B cell (primary cell): ENCODE measurements around the gene ZNF608. TPM values are rescaled to one million over a fixed set of nuclear protein-coding genes. Genes with fewer than 3 reads are reported as not detected.

ENCODE experiments used
- ATAC-seq: fragments of 200-7000 bp; cut with Tn5 transposase; one replicate; pipeline ENCODE4 v1.10.0; 2021; ENCODE audit warnings: low read depth, mild to moderate bottlenecking, moderate number of reproducible peaks, moderate library complexity
- CTCF ChIA-PET: fragments of 350-600 bp; sonication (Branson Sonifier 250); formaldehyde crosslinking; loops from one replicate; lab custom pipeline; 2021; ENCODE audit warnings: antibody characterized with exemption, inconsistent platforms; lab: Charles Lee
- POLR2A ChIA-PET: fragments of 350-600 bp; sonication (Branson Sonifier 250); formaldehyde crosslinking; loops from one replicate; lab custom pipeline; 2021; ENCODE audit warnings: antibody characterized with exemption; lab: Charles Lee
- DNase-seq: peaks from one replicate; pipeline ENCODE4 v3.0.0; 2013
- H2AFZ ChIP-seq: 2 replicates; pipeline ENCODE4 v1.6.1; 2012; ENCODE audit warnings: mild to moderate bottlenecking, low read depth, low read length; ENCODE audit not compliant: insufficient read depth, poor library complexity, severe bottlenecking
- H3K27ac ChIP-seq, 2 donors: 1 replicate in 1 of 2; 2 replicates in 1 of 2; pipeline ENCODE4 v1.5.1; 2012 to 2013; ENCODE audit warnings: low read length in 2 of 2, mild to moderate bottlenecking in 2 of 2, moderate library complexity in 1 of 2
- H3K27me3 ChIP-seq, 4 experiments: fragments of 200-600 bp in 1 of 4; sonication (generic) in 1 of 4; replicated peaks in 1 of 4; 1 replicate in 2 of 4; 2 replicates in 2 of 4; pipeline versions ENCODE4 v1.6.1 to v1.7.0; 2013 to 2016; ENCODE audit warnings: low read length in 3 of 4, mild to moderate bottlenecking in 2 of 4, mixed read lengths in 1 of 4, moderate library complexity in 1 of 4; ENCODE audit not compliant: insufficient read depth in 4 of 4, control insufficient read depth in 3 of 4; ENCODE audit errors: control extremely low read depth in 1 of 4
- H3K36me3 ChIP-seq, 2 experiments: replicated peaks in 1 of 2; 1 replicate in 1 of 2; 2 replicates in 1 of 2; pipeline versions ENCODE4 v1.6.1 to v1.7.1; 2013; ENCODE audit warnings: low read length in 1 of 2; ENCODE audit not compliant: insufficient read depth in 2 of 2, control insufficient read depth in 1 of 2; ENCODE audit errors: control extremely low read depth in 1 of 2, extremely low read depth in 1 of 2
- H3K4me1 ChIP-seq, 2 donors: fragments of 200-600 bp in 1 of 2; sonication (generic) in 1 of 2; 1 replicate in 1 of 2; 2 replicates in 1 of 2; pipeline versions ENCODE4 v1.5.1 to v1.6.1; 2013 to 2017; ENCODE audit warnings: low read length in 2 of 2; ENCODE audit not compliant: control insufficient read depth in 2 of 2, insufficient read depth in 2 of 2
- H3K4me2 ChIP-seq: replicated peaks from 2 replicates; pipeline ENCODE3; 2012; ENCODE audit warnings: mild to moderate bottlenecking, low read depth, low read length; ENCODE audit not compliant: poor library complexity, severe bottlenecking
- H3K4me3 ChIP-seq, 5 experiments: fragments of 200-600 bp in 1 of 5; sonication (generic) in 1 of 5; 1 replicate in 3 of 5; 2 replicates in 2 of 5; pipeline versions ENCODE4 v1.5.1 to v1.7.0; 2011 to 2016; ENCODE audit warnings: low read length in 4 of 5, mild to moderate bottlenecking in 4 of 5, low read depth in 2 of 5, control low read depth in 1 of 5, moderate library complexity in 1 of 5; ENCODE audit not compliant: insufficient read depth in 1 of 5; ENCODE audit errors: control extremely low read depth in 1 of 5, extremely low read depth in 1 of 5
- H3K79me2 ChIP-seq: fragments of 200-600 bp; sonication (generic); one replicate; pipeline ENCODE4 v1.6.0; 2016; ENCODE audit warnings: low read length; ENCODE audit not compliant: control insufficient read depth, insufficient read depth
- H3K9ac ChIP-seq: fragments of 200-600 bp; sonication (generic); 2 replicates; pipeline ENCODE4 v1.6.1; 2017; ENCODE audit warnings: mild to moderate bottlenecking, low read length, moderate library complexity
- H3K9me3 ChIP-seq, 3 donors: one replicate each; pipeline versions ENCODE4 v1.6.1 to v1.7.1; 2013; ENCODE audit warnings: low read length in 2 of 3; ENCODE audit not compliant: control insufficient read depth in 2 of 3, insufficient read depth in 1 of 3; ENCODE audit errors: control extremely low read depth in 1 of 3
- H4K20me1 ChIP-seq: 2 replicates; pipeline ENCODE4 v1.6.0; 2012; ENCODE audit warnings: mild to moderate bottlenecking, low read length; ENCODE audit not compliant: insufficient read depth, control insufficient read depth, poor library complexity, severe bottlenecking
- H3K27ac Mint-ChIP-seq: one replicate; pipeline ENCODE4 v1.8.0; 2021; ENCODE audit warnings: mixed read lengths
- H3K27me3 Mint-ChIP-seq: one replicate; pipeline ENCODE4 v1.8.0; 2021; ENCODE audit warnings: mixed read lengths
- H3K4me1 Mint-ChIP-seq: one replicate; pipeline ENCODE4 v1.8.0; 2021; ENCODE audit warnings: mixed read lengths
- H3K4me3 Mint-ChIP-seq: one replicate; pipeline ENCODE4 v1.8.0; 2021; ENCODE audit warnings: mixed read lengths
- H3K9me3 Mint-ChIP-seq: one replicate; pipeline ENCODE4 v1.8.0; 2022; ENCODE audit warnings: mixed read lengths; ENCODE audit not compliant: insufficient read depth
- CTCF ChIP-seq: fragments of 200-600 bp; IDR thresholded peaks from one replicate; pipeline ENCODE4 v1.8.0; 2022; ENCODE audit warnings: antibody characterized with exemption, mild to moderate bottlenecking
- EZH2 ChIP-seq: IDR thresholded peaks from 2 replicates; pipeline ENCODE4 v1.6.1; 2012; ENCODE audit warnings: borderline replicate concordance, low read depth, mild to moderate bottlenecking, moderate library complexity, low read length; ENCODE audit not compliant: insufficient read depth, poor library complexity, severe bottlenecking
- WGBS: methylation state at CpG from one replicate; pipeline ENCODE4 v1.1.5; 2013; ENCODE audit warnings: missing lambda C conversion rate; ENCODE audit not compliant: insufficient coverage; 5-methylcytosine and 5-hydroxymethylcytosine counted together
- intact Hi-C: fragments of 100-400 bp; cut with micrococcal nuclease; formaldehyde crosslinking; loops from one replicate; pipeline ENCODE4 v1.10.0; 2022
- polyA plus RNA-seq: library from polyadenylated mRNA; depleted of rRNA; stranded (reverse); fragments of >200 nt; gene quantifications from 2 replicates; pipeline ENCODE4 v1.2.3, GENCODE V29; 2012
- total RNA-seq, 2 donors: library from RNA; stranded (reverse); fragments of 120-200 nt in 1 of 2; gene quantifications; 1 replicate in 1 of 2; 2 replicates in 1 of 2; pipeline versions ENCODE4 v1.2.3 to v1.2.4, GENCODE V29; 2013 to 2022

The ZNF608 gene
- total and polyA plus RNA-seq, 2 donors (not counting 1 experiment from before 2014, with no cell fraction given): 8.5 to 17.4 TPM

DNA sequence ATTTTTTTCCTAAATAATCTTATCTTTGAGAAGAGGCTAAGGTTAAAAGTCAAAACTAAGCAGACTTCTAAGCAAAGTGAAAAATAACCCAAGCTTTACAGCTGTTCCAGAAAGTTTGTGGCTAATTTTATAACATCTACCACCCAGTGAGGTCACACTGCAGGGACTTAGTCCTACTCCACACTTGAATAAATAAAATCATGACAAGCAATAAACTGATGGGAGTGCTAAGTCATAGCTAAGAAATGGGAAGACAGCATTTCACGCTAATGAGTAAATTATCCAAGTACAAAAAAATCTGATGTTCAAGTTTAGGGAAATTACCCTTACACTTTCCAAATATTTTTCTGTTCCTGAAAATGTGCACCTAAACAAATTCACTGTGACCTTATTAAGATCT lies 47.7 kb downstream of the ZNF608 start:
- no peak overlapping the region for H3K4me3 Mint-ChIP-seq
- WGBS: no CpG with 5 or more reads among the region's 1 CpG

More for the DNA sequence above, 47.7 kb downstream of the ZNF608 start:
- Histone ChIP-seq H3K4me2 (no peak overlapping the region), H3K9me3 (no peaks in the 10 kb centered on the region), H3K4me3 (no peak overlapping the region), H4K20me1 (no peaks in the 10 kb centered on the region), H3K27me3 (peaks cover 0 to 12% (median 0%) of the 10 kb centered on the region in 4 experiments), H3K4me1 (peaks cover 22 to 26% of the 10 kb centered on the region in 2 donors), H3K79me2 (peaks cover 74% of the 10 kb centered on the region), H3K36me3 (no peaks in the 10 kb centered on the region), H3K27ac (no peak overlapping the region), H3K9ac (no peak overlapping the region), H2AFZ (no peak overlapping the region)
- TF ChIP-seq CTCF: no peak
- no peak for TF ChIP-seq EZH2
- no peak overlapping the region for H3K27ac Mint-ChIP-seq
- intact Hi-C loops: no loop called here
- DNase-seq (no peak), ATAC-seq (no peak)
- ChIA-PET POLR2A (interaction anchor here (0.7 to 1.1 kb wide), 2 partner anchors 35 to 40 kb away, joined by 3 read pairs; no protein-coding TSS in a partner anchor), CTCF (interaction anchor here (1.7 kb wide), 1 partner anchor 9 kb away, joined by 4 read pairs; no protein-coding TSS in a partner anchor)
- H3K9me3 Mint-ChIP-seq: no peaks in the 10 kb centered on the region
- peaks cover 49% of the 10 kb centered on the region for H3K4me1 Mint-ChIP-seq
- no peaks in the 10 kb centered on the region for H3K27me3 Mint-ChIP-seq
